ENCODE data around the gene MTMR1. TPM values are rescaled to one million over a fixed set of nuclear protein-coding genes. Genes with fewer than 3 reads are reported as not detected.

Gene MTMR1
- total RNA-seq, result 13.6 and 17.3 TPM in 2 replicates

DNA sequence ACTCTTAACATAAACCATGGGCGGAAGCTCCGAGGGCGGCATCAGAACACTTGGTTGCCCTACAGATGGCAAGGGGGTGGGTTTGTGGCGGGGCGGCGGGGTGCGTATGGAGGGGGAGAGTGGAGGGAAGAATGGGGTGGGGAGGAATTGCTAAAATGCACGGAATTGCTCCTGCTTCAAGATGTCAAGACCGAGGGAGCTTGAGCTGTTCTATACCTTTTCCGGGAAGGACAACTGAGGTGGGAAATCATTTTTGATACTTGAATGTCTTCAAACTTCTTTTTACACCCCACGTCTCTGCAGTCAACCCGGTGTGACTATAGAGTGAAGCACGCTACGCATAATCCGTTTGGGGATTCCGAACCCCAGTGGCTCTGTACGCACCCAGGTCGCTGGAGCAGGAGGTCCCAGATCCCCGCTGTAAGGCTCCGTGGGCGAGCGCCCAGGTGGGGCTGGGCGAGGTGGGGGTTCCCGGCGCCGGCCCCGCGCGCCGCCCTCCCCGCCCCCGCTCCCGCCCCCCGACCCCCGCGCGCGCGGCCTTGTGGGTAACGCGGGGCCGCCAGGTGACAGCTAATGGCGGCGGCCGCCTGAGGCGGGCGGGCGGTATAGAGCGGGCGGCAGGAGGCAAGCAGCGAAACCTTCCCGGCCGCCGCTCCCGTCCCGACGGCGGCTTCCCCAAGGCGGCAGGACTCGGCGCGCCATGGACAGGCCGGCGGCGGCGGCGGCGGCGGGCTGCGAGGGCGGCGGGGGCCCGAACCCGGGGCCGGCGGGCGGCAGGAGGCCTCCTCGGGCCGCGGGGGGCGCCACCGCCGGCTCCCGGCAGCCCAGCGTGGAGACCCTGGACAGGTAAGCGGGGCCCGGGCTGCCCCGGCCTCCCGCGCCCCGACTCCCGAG, at the start of gene MTMR1:
Gene MTMR1 (plus strand): TSS at position 566 of the 894 bp plus-strand sequence. CDS start 135 bp downstream, at position 701.

Other genes starting within 250 kb of the MTMR1 start
- gene MTM1, start 124.8 kb upstream of the MTMR1 start, total RNA-seq, result 2.6 and 3.0 TPM in 2 replicates
- gene CD99L2, start 205.3 kb downstream of the MTMR1 start, total RNA-seq, result 34.2 and 64.0 TPM in 2 replicates

All from mesangial cell (primary cell).